HG02610 (cell line): ENCODE measurements around the gene CD3E.
"Not testable (repeated sequence)": the region's sequence is repeated elsewhere in the genome, so short reads cannot be mapped to it uniquely, and the experiment has no call there.

Experiments used
- ATAC-seq: cut with Tn5 transposase; IDR thresholded peaks from one replicate; pipeline ENCODE4 v1.9.1; 2021; ENCODE audit warnings: mild to moderate bottlenecking, moderate library complexity; ENCODE audit not compliant: unreplicated experiment

CD3E gene

DNA sequence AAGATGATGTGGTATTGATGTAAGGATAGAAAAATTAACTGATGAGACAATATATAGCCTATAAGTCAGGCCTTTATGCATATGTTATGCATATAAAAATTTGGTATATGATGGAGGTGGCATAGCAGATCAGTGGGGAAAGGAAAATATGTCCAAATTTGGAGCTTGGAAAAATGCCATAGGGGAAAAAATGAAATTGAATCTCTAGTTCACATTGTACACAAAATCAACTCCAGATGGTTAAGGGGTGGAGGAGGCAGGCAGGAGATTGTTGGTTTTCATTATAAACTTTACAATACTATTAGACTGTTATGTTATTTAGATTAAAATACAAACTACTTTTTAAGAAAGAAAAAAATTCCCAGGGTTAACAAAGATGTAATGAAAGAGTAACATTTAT, 15.1 kb upstream of the CD3E start:
- ATAC-seq = no peak

DNA sequence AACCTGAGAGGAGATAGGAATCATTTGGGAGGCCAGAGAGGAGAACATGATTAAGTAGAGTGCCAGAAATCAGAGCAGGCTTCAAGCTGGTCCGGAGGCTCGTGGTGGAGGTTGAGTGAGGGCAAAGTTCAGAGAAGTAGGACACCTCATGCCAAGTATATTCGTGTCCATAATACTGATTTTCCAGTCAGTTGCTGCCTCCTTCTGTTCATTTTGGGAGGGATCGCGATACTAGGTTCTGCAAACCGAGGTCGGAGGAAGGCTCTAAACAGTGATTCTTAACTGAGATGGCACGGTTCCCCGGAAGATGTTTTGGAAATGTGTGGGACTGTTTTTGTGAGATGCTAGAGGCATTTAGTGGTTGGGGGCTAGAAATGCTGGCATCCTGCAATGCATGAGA, 13.6 kb upstream of the CD3E start:
- ATAC-seq = no peak

- ATAC-seq = no peak
Observed at GRCh38 chr11:118291477-118292135, 12.9 kb upstream of the CD3E start.

GRCh38 chr11:118294053-118294452, 10.5 kb upstream of the CD3E start:
- ATAC-seq = no peak

DNA sequence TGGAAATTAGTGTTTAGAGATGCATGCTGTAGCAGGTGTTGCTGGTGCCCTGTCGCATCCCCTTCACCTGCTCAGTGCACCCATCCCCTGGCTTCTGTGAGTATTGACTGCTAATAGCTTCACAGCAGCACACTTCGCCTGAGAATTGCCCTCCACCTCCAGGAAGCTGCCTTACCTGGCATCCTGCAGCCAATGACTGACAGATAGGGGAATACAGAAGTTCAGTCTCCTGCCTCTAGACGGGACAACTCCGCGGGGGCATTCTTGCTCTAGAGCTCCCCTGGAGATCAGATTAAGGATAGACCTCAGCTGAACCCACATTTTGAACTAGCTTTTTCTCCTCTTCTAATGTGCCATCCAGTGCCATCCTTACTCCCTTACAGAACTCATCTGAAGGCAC, 9.3 kb upstream of the CD3E start:
- no peak for ATAC-seq

DNA sequence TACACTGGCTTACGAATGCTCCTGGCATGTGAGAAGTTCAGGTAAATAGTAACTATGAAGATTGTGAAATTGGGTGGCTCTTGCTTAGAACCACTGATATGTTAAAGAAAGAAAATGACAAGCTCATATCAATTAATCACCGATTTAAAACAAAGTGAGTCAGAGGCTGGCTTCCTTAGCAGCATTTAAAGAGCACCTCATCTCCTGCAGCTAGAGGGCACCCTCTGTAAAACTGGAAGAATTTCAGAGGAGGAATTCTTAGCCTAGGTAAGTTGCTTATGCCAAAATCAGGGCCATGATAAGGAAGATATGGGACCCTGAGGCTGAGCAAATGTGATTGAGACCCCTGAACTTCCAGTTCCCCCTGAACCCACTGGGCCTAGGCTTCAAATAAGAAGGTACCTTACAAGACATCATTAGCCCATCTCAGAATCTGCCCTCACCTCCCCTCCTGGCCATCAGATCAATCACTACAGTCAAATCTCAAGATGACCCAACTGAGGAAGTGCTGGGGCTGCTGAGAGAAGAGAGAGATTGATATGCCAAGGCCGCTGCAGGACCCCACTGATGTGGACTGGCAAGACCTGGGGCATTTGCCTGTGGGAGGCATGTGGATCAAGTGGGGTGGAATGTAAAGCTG, 8.6 kb upstream of the CD3E start:
- no peak for ATAC-seq

- ATAC-seq = no peak
Observed at GRCh38 chr11:118301600-118302195, 2.8 kb upstream of the CD3E start.

GRCh38 chr11:118304227-118304567, 333 bp upstream of the CD3E start:
- ATAC-seq = no peak

- ATAC-seq = no peak
Observed at GRCh38 chr11:118305726-118306125, 1.2 kb downstream of the CD3E start.

GRCh38 chr11:118306556-118306955, 2.0 kb downstream of the CD3E start:
- no peak for ATAC-seq

DNA sequence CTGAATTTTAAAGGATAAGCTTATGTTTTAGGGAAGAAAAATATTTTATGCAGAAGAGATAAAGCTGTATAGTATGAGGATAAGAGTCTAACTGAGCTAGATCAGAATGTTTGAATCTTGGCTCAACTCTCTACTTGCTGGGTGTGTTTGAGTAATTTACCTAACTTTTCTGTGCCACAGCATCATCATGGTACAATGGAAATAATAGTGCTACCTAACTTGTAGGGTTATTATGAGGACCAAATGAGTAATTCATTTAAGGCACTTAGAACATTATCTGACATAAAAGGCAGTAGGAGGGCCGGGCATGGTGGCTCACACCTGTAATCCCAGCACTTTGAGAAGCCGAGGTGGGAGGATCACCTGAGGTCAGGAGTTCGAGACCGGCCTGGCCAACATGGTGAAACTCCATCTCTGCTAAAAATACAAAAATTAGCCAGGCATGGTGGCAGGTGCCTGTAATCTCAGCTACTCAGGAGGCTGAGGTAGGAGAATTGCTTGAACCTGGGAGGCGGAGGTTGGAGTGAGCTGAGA, 4.5 kb downstream of the CD3E start:
- not testable (repeated sequence) for ATAC-seq

- no peak for ATAC-seq
Observed at GRCh38 chr11:118310271-118310670, 5.7 kb downstream of the CD3E start.

GRCh38 chr11:118310781-118311485, 6.4 kb downstream of the CD3E start:
- ATAC-seq = no peak

- no peak for ATAC-seq
Observed at GRCh38 chr11:118311518-118311917, 7.0 kb downstream of the CD3E start.

DNA sequence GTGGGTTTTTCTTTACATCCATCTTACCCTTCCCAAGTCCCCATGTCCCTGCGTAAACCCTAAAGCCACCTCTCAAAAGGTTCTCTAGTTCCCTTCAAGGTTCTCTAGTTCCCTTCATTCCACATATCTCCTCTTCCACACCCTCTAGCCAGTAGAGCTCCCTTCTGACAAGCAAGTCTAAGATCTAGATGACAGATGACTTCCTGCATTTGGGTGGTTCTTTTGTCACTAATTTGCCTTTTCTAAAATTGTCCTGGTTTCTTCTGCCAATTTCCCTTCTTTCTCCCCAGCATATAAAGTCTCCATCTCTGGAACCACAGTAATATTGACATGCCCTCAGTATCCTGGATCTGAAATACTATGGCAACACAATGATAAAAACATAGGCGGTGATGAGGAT, 7.8 kb downstream of the CD3E start:
- no peak for ATAC-seq

GRCh38 chr11:118313242-118313641, 8.7 kb downstream of the CD3E start:
- no peak for ATAC-seq

GRCh38 chr11:118314988-118315411, 10.5 kb downstream of the CD3E start:
- no peak for ATAC-seq

DNA sequence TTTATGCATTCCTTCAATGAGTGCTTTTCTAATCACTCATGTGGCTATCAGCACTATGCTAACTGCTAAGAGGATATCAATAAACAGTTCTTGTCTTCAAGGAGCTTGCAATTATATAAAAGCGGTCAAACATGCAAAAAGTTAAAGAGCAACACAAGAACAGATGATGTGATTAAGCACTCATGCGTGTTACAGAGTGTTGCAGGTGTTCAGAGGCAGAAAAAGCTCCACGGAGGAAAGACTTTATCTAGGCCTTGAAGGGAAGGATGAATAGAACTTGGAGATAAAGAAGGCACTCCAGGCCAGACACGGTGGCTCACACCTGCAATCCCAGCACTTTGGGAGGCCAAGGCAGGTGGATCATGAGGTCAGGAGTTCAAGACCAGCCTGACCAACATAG, 13.6 kb downstream of the CD3E start:
- ATAC-seq = no peak

- no peak for ATAC-seq
Observed at GRCh38 chr11:118318581-118319336, 14.2 kb downstream of the CD3E start.

DNA sequence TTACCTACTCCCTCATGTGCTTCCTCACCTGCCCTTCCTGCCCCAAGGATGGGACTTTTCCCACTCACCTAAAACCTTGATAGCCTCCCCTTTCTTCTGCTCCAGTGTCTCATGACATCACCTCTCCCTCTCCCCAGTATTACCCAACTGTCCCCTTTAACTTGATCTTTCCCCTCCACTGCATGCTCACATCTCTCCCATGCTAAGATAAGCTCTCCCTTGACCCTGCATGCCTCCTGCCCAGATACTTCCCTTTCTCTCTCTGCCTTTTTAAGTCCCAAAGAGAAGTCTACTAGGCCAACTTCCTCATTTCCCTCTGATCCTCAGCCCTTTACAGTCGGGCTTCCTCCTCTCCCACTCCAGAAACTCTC, 14.8 kb downstream of the CD3E start:
- ATAC-seq = no peak

DNA sequence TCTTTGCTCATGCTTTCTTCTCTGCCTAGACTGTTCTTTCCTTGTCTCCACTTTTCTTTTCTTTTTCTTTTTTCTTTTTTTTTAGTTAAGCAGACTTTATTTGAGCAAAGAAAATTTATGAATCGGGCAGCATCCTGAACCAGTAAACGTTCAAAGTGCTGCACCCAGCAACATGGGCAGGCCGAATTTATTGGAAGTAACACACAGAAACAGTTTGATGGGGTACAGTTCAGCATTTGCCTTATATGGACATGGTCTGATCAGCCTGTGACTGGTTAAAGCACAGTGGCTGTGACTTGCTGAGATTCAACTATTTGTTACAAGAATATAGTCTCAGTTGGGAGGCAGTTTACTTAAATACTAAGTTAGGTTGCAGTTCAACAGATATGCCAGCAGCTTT, 16.0 kb downstream of the CD3E start:
- no peak for ATAC-seq
